Measurements from ENCODE around the gene VPS11. TPM values are rescaled to one million over a fixed set of nuclear protein-coding genes. Genes with fewer than 3 reads are reported as not detected.
A peak's percentile ranks its signal among the peaks of the same experiment; 100 is the strongest.

Gene VPS11
- total RNA-seq, 1 donor: 35.1 TPM

- Histone ChIP-seq H3K27ac (ENCODE audit: low read depth, low read length) (no peak overlapping the region), H3K27me3 (ENCODE audit: insufficient read depth, low read length) (no peaks in the 10 kb centered on the region), H4K20me1 (ENCODE audit: insufficient read depth, low read length) (no peaks in the 10 kb centered on the region), H3K4me1 (ENCODE audit: insufficient read depth, low read length) (no peaks in the 10 kb centered on the region), H3K4me3 (ENCODE audit: insufficient read depth, low read length) (no peak overlapping the region), H3K36me3 (ENCODE audit: insufficient read depth, low read length) (peaks cover 52% of the 10 kb centered on the region), H3K9me3 (ENCODE audit: low read depth, low read length) (no peaks in the 10 kb centered on the region), H3K4me2 (ENCODE audit: insufficient read depth, low read length) (no peak overlapping the region), H2AFZ (ENCODE audit: low read length) (no peak overlapping the region), H3K79me2 (ENCODE audit: insufficient read depth, low read length) (no peaks in the 10 kb centered on the region)
- DNase-seq (ENCODE audit: insufficient read length, low spot score, missing footprints): no peak
- peak; percentile 19 for TF ChIP-seq CTCF (IDR thresholded peaks at IDR 0.05; ENCODE audit: extremely low read depth, low read depth, low read length)
Observed at GRCh38 chr11:119044708-119045107, 22.9 kb upstream of the VPS11 start.

- Histone ChIP-seq H3K79me2 (ENCODE audit: insufficient read depth, low read length) (no peaks in the 10 kb centered on the region), H3K4me3 (ENCODE audit: insufficient read depth, low read length) (no peak overlapping the region), H3K4me1 (ENCODE audit: insufficient read depth, low read length) (no peaks in the 10 kb centered on the region), H3K27me3 (ENCODE audit: insufficient read depth, low read length) (no peaks in the 10 kb centered on the region), H2AFZ (ENCODE audit: low read length) (no peak overlapping the region), H3K9me3 (ENCODE audit: low read depth, low read length) (no peaks in the 10 kb centered on the region), H3K36me3 (ENCODE audit: insufficient read depth, low read length) (peaks cover 66% of the 10 kb centered on the region), H4K20me1 (ENCODE audit: insufficient read depth, low read length) (no peaks in the 10 kb centered on the region), H3K4me2 (ENCODE audit: insufficient read depth, low read length) (no peak overlapping the region), H3K27ac (ENCODE audit: low read depth, low read length) (no peak overlapping the region)
- DNase-seq (ENCODE audit: insufficient read length, low spot score, missing footprints): peak; percentile 71
- TF ChIP-seq CTCF (IDR thresholded peaks at IDR 0.05; ENCODE audit: extremely low read depth, low read depth, low read length): no peak
Observed at GRCh38 chr11:119046489-119046888, 21.1 kb upstream of the VPS11 start.

GRCh38 chr11:119047205-119047604 lies 20.4 kb upstream of the VPS11 start:
- H3K4me2 ChIP-seq (ENCODE audit: insufficient read depth, low read length): no peak overlapping the region
- H3K36me3 ChIP-seq (ENCODE audit: insufficient read depth, low read length): peaks cover 73% of the 10 kb centered on the region
- no peaks in the 10 kb centered on the region for H3K9me3 ChIP-seq (ENCODE audit: low read depth, low read length)
- H3K4me1 ChIP-seq (ENCODE audit: insufficient read depth, low read length): no peaks in the 10 kb centered on the region
- TF ChIP-seq CTCF (IDR thresholded peaks at IDR 0.05; ENCODE audit: extremely low read depth, low read depth, low read length): no peak
- H3K4me3 ChIP-seq (ENCODE audit: insufficient read depth, low read length): no peak overlapping the region
- H3K79me2 ChIP-seq (ENCODE audit: insufficient read depth, low read length): no peaks in the 10 kb centered on the region
- H3K27me3 ChIP-seq (ENCODE audit: insufficient read depth, low read length): no peaks in the 10 kb centered on the region
- no peak overlapping the region for H3K27ac ChIP-seq (ENCODE audit: low read depth, low read length)
- H2AFZ ChIP-seq (ENCODE audit: low read length): no peak overlapping the region
- no peak for DNase-seq (ENCODE audit: insufficient read length, low spot score, missing footprints)
- H4K20me1 ChIP-seq (ENCODE audit: insufficient read depth, low read length): peaks cover 6% of the 10 kb centered on the region

- H3K4me1 ChIP-seq (ENCODE audit: insufficient read depth, low read length): no peaks in the 10 kb centered on the region
- no peak overlapping the region for H3K27ac ChIP-seq (ENCODE audit: low read depth, low read length)
- peaks cover 10% of the 10 kb centered on the region for H4K20me1 ChIP-seq (ENCODE audit: insufficient read depth, low read length)
- no peak overlapping the region for H3K4me3 ChIP-seq (ENCODE audit: insufficient read depth, low read length)
- H3K4me2 ChIP-seq (ENCODE audit: insufficient read depth, low read length): no peak overlapping the region
- H2AFZ ChIP-seq (ENCODE audit: low read length): no peak overlapping the region
- no peak for TF ChIP-seq CTCF (IDR thresholded peaks at IDR 0.05; ENCODE audit: extremely low read depth, low read depth, low read length)
- no peaks in the 10 kb centered on the region for H3K27me3 ChIP-seq (ENCODE audit: insufficient read depth, low read length)
- DNase-seq (ENCODE audit: insufficient read length, low spot score, missing footprints): peak; percentile 37
- no peaks in the 10 kb centered on the region for H3K79me2 ChIP-seq (ENCODE audit: insufficient read depth, low read length)
- no peaks in the 10 kb centered on the region for H3K9me3 ChIP-seq (ENCODE audit: low read depth, low read length)
- peaks cover 87% of the 10 kb centered on the region for H3K36me3 ChIP-seq (ENCODE audit: insufficient read depth, low read length)
Observed at GRCh38 chr11:119048644-119049043, 19.0 kb upstream of the VPS11 start.

Measured in osteoblast (primary cell).